HG03469 (cell line): ENCODE data around the gene ARIH2.
"Not testable (repeated sequence)": the region's sequence is repeated elsewhere in the genome, so short reads cannot be mapped to it uniquely, and the experiment has no call there.

Experiments
- ATAC-seq: cut with Tn5 transposase; IDR thresholded peaks from one replicate; pipeline ENCODE4 v1.9.1; 2021; ENCODE audit warnings: mild to moderate bottlenecking, moderate library complexity, moderate number of reproducible peaks; ENCODE audit not compliant: unreplicated experiment

The ARIH2 gene

DNA sequence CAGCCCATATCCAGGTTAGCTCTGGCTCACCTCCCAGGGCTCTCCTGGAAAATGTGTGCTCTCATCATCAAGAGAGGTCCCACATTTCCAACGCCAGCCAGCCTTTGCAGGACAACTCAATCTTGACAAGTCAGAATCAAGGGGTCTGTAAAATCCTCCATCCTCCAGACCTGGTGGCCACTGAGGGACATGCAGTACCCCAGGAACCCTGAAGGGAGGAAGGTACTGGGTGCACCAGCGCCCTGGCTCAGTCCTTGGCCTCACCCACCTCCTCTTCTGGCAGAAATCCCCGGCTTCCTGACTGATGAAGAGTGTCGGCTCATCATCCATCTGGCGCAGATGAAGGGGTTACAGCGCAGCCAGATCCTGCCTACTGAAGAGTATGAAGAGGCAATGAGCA lies 82.5 kb downstream of the ARIH2 start:
- ATAC-seq: no peak

DNA sequence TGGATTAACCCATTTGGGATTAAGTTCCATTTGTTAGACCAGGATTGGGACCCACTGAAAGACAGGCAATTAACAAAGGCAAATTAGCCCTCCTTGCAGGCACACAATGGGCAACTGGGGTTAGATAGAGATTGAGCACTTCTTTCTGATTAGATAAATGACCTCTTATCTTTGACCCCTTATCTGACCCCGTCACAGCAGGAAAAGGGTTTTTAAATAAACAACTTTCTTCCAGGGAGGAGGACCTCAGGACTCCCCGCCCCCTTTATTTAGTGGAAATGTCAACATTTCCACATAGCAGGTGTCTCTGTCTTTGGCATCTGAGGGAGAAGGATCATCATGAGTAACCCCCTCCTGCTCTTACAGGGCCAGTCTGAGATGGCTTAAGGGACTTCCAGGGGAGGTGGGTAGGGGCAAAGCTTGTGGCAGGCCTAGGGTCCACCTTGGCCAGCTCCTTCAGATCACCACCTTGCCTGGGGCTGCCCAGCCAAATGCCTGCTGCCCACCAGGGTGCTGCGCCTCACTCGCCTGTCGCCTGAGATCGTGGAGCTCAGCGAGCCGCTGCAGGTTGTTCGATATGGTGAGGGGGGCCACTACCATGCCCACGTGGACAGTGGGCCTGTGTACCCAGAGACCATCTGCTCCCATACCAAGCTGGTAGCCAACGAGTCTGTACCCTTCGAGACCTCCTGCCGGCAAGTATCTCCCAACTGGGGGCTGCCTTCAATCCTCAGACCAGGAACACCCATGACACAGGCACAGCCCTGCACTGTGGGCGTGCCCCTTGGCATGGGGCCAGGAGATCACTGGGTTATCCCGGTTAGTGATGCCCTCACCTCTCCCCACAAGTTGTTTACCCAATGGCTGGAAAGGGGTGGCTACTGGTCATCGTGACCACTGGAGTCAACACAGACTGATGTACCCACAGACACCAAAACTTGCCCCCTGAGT lies 86.0 kb downstream of the ARIH2 start:
- no peak for ATAC-seq

GRCh38 chr3:49005303-49005680 lies 86.7 kb downstream of the ARIH2 start:
- ATAC-seq: no peak

- ATAC-seq: no peak
These were observed 87.4 kb downstream of the ARIH2 start for GRCh38 chr3:49005998-49006397.

GRCh38 chr3:49006408-49007067 lies 87.9 kb downstream of the ARIH2 start:
- ATAC-seq: no peak

GRCh38 chr3:49007068-49007770 lies 88.6 kb downstream of the ARIH2 start, which contains the start of gene WDR6:
TSS of gene WDR6 (plus strand) at chr3:49007391. CDS start at chr3:49007432, 41 bp downstream.
- ATAC-seq: peak; percentile 77

DNA sequence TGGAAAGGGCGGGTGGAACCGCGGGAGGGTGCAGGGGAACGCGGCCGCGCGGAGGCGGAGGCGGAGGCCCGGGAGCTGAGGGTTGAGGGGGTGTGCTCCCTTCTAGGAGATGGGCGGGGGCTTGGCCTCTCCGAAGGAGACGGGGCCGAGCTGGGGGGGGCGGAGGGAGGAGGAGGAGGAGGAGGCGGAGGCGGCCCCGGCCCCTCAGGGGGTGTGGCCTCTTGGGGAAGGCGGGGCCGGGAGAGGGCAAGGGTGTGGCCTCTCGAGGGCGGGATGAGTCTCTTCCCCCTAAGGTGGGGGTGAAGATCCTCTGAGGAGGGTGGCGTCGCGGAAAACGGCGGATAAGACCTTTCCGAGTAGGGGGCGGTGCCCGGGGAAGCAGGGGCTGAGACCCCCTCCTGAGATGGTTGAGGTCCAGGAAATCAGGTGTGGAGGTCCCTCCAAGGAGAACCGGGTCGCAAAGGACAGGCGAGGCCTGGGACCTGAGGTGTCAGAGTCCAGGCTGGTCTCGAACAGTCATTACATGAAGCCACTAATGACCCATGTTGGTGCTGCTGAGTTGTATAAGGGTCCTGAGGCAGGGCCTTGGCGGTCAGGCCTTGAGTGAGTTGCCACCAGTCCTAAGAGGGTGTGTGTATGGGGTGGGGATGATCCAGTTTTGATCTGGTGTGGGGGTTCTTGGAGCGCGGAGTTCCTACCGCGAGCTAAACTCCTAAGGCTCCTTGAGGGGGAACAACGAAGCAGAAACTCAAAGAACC lies 89.3 kb downstream of the ARIH2 start:
- ATAC-seq: peak; percentile 23

GRCh38 chr3:49008627-49009026 lies 90.0 kb downstream of the ARIH2 start:
- not testable (repeated sequence) for ATAC-seq

DNA sequence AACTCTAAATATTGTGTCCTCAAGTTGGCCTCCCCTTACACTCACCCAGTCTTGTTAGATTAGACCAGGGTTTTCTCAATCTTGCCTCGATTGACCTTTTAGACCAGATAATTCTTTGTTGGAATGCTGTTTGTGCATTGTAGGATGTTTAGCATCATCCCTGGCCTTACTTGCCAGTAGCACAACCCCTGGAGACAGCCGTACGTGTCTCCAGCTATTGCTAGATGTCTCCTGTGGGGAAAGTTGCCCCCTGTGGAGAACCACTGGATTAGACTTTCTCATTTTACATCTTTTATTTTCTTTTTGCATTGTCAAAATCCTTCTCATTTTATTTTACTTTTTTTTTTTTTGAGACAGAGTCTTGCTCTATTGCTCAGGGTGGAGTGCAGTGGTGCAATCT lies 90.8 kb downstream of the ARIH2 start:
- no peak for ATAC-seq

GRCh38 chr3:49012441-49013017 lies 93.9 kb downstream of the ARIH2 start:
- ATAC-seq: no peak

DNA sequence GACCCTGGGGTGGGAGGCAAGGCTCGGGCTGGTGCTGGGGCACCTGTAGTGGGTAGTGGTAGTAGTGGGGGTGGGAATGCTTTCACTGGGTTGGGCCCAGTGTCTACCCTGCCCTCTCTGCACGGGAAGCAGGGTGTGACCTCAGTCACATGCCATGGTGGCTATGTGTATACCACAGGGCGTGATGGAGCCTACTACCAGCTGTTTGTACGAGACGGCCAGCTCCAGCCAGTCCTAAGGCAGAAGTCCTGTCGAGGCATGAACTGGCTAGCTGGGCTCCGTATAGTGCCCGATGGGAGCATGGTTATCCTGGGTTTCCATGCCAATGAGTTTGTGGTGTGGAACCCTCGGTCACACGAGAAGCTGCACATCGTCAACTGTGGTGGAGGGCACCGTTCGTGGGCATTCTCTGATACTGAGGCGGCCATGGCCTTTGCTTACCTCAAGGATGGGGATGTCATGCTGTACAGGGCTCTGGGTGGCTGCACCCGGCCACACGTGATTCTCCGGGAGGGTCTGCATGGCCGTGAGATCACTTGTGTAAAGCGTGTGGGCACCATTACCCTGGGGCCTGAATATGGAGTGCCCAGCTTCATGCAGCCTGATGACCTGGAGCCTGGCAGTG lies 94.6 kb downstream of the ARIH2 start:
- ATAC-seq: no peak

DNA sequence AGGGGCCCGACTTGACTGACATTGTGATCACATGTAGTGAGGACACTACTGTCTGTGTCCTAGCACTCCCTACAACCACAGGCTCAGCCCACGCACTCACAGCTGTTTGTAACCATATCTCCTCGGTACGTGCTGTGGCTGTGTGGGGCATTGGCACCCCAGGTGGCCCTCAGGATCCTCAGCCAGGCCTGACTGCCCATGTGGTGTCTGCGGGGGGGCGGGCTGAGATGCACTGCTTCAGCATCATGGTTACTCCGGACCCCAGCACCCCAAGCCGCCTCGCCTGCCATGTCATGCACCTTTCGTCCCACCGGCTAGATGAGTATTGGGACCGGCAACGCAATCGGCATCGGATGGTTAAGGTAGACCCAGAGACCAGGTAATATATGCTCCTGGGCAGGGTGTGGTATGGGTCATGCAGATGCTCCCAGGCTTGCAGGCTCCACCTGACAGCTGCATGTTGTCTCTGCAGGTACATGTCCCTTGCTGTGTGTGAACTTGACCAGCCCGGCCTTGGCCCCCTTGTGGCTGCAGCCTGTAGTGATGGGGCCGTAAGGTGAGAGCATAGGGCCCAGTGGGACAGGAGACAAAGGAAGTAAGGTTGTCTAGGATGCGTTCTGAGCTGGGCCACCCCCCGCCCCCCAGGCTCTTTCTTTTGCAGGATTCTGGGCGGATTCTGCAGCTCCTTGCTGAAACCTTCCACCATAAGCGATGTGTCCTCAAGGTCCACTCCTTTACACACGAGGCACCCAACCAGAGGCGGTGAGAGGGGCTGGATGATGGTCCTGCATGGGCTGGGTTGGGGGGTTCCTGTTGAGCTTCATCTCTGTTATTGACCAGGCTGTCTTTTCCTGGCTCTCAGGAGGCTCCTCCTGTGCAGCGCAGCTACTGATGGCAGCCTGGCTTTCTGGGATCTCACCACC lies 95.4 kb downstream of the ARIH2 start:
- no peak for ATAC-seq

GRCh38 chr3:49015072-49015471 lies 96.4 kb downstream of the ARIH2 start:
- no peak for ATAC-seq

DNA sequence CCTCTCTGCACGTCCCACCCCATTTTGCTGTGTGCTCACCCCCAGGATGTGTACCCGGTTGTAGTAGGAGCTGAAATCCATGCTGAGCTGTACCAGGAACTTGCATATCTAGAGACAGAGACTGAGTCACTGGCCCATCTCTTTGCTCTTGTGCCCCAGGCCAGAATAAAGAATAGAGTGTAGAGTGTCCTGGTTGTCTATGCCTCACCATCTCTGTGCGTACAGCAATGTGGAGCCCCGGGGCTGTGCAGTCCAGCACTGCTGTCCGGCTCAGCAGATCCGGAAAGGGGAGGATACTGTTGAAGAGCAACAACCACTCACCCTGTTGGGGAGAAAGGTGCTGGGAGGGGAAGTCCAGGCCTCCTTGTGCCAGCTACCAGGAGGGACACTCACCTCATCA lies 97.1 kb downstream of the ARIH2 start:
- no peak for ATAC-seq

GRCh38 chr3:49016414-49017228 lies 98.0 kb downstream of the ARIH2 start:
- no peak for ATAC-seq

DNA sequence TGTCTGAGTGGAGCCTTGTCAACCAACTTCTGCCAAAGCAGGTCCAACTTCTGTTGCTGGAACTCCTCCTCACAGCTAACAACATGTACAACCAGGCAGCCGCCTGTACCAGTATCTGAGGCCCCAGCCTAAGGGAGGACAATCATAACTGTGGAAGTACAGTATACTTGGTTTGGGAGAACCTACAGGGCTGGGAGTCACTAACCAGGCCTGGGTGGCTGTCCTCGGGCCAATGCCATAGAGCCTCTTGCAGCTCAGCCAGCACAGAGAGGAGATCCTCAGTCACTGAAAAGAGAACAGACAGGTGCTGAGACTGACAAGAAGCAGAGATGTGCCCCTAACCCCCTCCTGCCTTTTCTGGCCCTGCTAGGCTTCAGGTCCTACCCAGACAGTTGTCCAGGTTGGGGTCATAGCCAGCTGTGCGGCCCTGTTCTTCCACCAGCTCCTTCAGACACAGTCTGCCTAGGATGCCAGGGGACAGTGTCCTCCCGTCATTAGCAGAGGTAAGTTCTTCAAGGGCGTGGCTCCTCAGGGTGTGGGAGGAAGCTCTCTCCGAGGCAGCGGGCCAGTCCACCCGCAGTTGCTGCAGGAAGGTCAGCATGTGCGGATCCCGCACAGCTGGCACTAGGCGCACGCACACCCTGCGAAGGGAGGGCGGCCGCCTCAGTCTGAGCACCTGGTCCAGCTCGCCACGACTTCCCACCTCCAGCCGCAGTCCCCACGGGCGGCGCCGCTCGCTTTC lies 98.8 kb downstream of the ARIH2 start:
- ATAC-seq: no peak

GRCh38 chr3:49017971-49018706 lies 99.5 kb downstream of the ARIH2 start, which contains the start of gene DALRD3:
TSS of gene DALRD3 (minus strand) at chr3:49018580. CDS start at chr3:49018564, 16 bp downstream.
- no peak for ATAC-seq
